GM06990 (cell line): ENCODE data around the gene RASGRP2.

Experiments
- DNase-seq: peaks from one replicate; pipeline ENCODE4 v3.0.0-alpha.2; 2011; ENCODE audit not compliant: insufficient read length; ENCODE audit errors: extremely low read depth
- H3K27me3 ChIP-seq: replicated peaks from 2 replicates; pipeline ENCODE4 v1.6.0; 2011; ENCODE audit warnings: low read length; ENCODE audit not compliant: control insufficient read depth, insufficient read depth
- H3K36me3 ChIP-seq: 2 replicates; pipeline ENCODE4 v1.5.1; 2011; ENCODE audit warnings: low read length; ENCODE audit not compliant: control insufficient read depth, insufficient read depth
- H3K4me3 ChIP-seq: replicated peaks from 2 replicates; pipeline ENCODE4 v1.5.1; 2011; ENCODE audit warnings: low read depth, mild to moderate bottlenecking, control low read depth, low read length
- TF ChIP-seq, protein P1 (sequence below): IDR thresholded peaks from 2 replicates; pipeline ENCODE4 v1.5.1; 2011; ENCODE audit warnings: low read length, control low read depth, mild to moderate bottlenecking, inconsistent platforms; ENCODE audit not compliant: insufficient read depth, poor library complexity, severe bottlenecking

The RASGRP2 gene

DNA sequence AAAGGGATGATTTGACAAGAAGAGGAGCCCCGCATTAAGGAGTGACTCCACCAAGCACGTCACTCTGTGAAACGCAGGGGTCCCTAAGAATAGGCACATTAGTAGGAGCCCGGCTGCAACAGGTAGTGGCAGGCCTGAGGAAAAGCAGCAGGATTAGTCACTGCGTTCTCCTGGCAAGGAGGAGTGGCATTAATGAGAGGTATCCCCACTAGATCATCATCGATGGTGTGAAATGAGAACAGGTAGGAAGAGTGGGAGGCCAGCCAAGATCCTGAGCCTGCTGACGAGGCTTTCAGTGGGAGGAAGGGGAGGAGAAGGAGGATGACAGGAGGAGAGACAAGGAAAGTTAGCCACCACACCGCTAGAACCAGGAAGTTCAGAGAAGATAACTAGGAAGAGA lies 59.6 kb downstream of the RASGRP2 start:
- Histone ChIP-seq H3K36me3 (no peaks in the 10 kb centered on the region), H3K4me3 (no peak overlapping the region), H3K27me3 (no peaks in the 10 kb centered on the region; the same call in 1 of the 2 replicates)
- TF ChIP-seq, protein P1, sequence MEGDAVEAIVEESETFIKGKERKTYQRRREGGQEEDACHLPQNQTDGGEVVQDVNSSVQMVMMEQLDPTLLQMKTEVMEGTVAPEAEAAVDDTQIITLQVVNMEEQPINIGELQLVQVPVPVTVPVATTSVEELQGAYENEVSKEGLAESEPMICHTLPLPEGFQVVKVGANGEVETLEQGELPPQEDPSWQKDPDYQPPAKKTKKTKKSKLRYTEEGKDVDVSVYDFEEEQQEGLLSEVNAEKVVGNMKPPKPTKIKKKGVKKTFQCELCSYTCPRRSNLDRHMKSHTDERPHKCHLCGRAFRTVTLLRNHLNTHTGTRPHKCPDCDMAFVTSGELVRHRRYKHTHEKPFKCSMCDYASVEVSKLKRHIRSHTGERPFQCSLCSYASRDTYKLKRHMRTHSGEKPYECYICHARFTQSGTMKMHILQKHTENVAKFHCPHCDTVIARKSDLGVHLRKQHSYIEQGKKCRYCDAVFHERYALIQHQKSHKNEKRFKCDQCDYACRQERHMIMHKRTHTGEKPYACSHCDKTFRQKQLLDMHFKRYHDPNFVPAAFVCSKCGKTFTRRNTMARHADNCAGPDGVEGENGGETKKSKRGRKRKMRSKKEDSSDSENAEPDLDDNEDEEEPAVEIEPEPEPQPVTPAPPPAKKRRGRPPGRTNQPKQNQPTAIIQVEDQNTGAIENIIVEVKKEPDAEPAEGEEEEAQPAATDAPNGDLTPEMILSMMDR = no peak
- no peak for DNase-seq

DNA sequence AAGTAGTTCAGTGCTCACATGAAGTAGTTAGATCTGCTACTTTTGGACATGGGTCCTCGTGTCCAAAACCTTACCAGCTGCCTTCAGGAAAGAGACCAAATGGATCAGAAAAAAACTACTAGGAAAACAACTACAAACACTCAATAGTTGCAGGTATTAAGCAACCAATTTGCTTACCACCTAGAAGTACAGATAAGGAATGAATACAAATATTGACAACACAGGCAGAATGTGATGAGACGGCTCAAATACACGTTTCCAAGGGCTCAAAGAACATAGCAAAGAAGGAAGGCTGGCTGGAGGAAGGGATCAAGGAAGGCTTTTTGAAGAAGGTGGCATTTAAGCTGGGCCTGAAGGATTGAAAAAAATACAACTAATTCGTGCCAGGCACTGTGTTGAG lies 62.8 kb downstream of the RASGRP2 start:
- Histone ChIP-seq H3K36me3 (no peaks in the 10 kb centered on the region), H3K4me3 (no peak overlapping the region), H3K27me3 (no peaks in the 10 kb centered on the region; the same call in 1 of the 2 replicates)
- TF ChIP-seq, protein P1 = no peak
- no peak for DNase-seq

DNA sequence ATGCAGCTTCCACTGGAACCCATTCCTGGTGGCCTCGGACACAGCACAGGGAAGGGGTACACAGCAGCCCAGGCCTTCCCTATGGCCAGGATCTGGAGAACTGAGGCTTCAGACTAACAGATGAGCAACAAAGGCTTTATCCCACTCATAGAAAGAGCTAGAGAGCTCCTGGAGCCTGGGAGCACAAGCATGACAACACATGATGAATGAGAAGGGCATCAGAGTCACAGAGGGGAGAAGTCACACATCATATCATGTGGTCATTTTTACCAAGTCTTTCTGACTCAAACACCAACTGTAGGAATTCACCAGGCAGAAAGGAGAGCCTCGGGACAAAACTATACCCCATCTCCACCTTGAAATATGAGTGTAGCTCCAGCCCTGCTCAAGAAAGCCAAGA lies 64.1 kb downstream of the RASGRP2 start:
- Histone ChIP-seq H3K36me3 (no peaks in the 10 kb centered on the region), H3K27me3 (no peaks in the 10 kb centered on the region; the same call in 1 of the 2 replicates), H3K4me3 (no peak overlapping the region)
- DNase-seq = no peak
- TF ChIP-seq, protein P1 = no peak

DNA sequence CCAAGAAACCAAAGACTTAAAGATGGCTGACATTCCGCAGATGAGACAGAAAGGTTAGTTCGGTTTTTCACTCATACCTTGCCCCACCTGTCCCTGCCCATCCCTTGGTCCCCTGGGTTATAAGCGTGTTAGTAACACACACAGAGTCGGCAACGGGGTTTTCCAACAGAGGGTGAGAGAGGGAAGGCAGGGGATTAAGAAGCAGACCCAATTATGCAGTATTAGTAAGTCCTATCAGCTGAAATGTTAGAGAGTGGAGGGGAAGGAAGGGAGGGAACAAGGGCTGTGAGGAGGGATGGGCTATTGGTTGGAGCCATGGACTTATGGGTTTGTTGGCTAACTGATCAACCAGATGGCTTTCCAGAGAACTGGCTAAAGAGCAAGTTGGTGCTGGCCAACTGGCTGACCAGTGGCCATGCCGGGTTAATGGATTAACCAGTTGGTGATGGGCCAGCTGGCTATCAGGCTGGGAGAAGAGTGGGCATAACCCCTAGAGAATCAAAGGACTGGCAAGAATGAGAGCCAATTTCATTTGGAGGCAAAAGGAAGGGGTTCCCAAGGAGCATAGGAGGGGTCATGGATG lies 66.4 kb downstream of the RASGRP2 start:
- TF ChIP-seq, protein P1 = no peak
- Histone ChIP-seq H3K27me3 (no peaks in the 10 kb centered on the region; the same call in 1 of the 2 replicates), H3K36me3 (no peaks in the 10 kb centered on the region), H3K4me3 (no peak overlapping the region)
- DNase-seq = no peak
